ENCODE measurements around the gene PDE8B. TPM values are rescaled to one million over a fixed set of nuclear protein-coding genes. Genes with fewer than 3 reads are reported as not detected.

PDE8B gene
- total RNA-seq, 1 donor from 2014 or later = 7.3 TPM

- FAIRE-seq (no peak), DNase-seq (ENCODE audit: low spot score in 2 of 2) (no peak)
Measured at GRCh38 chr5:77312413-77312812, 101.9 kb downstream of the PDE8B start.

- no peak for DNase-seq (ENCODE audit: low spot score in 2 of 2)
- FAIRE-seq = no peak
Measured at GRCh38 chr5:77316871-77317661, 106.6 kb downstream of the PDE8B start.

DNA sequence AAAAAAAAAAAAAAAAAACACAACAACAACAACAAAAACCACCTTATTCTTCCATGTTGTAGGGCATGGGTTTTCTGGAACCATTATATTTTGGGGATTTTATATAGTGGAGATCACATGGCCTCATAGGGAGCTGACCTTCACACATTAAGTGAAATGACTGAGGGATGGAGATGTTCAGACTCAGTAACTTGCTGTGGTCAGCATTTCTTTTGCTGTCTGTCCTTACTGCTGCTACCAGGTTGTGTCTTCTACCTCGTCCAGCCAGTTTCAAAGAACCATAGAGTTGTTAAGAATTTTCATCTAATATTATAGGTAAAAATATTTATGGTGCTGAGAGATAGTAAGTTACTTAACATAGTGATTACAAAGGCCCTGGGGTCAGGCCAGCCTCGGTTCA lies 107.6 kb downstream of the PDE8B start:
- DNase-seq (ENCODE audit: low spot score in 2 of 2) = no peak
- FAIRE-seq = no peak

- DNase-seq (ENCODE audit: low spot score in 2 of 2) (no peak), FAIRE-seq (no peak)
Measured at GRCh38 chr5:77319117-77319804, 108.8 kb downstream of the PDE8B start.

DNA sequence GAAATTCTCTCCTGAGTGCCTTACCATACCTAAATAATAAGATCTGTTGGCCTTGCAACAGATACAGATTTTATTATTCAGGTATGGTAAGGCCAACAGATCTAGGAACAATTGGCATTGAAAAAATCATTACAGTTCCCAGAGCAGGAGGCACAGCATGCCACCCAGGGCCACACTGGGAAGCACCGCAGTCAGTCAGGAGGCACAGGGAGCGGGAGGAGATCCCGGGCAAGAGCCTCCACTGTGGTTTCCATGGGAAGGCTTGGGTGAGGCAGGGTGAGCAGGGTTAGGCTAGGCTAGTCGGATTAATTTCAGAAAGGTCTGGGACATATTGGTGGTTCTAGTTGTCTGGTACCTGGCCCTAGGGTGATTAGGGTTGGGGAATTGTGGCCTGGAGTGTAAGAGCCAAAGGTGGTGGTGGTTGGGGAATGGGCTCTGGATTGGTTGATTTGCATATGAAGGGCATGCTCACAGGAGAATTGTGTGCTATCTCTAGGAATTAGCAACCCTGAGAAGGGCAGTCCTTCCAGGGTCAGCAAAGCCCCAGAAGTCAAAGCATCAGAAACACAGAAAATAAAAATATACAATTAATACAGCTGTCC lies 111.4 kb downstream of the PDE8B start:
- DNase-seq (ENCODE audit: low spot score in 2 of 2) (no peak), FAIRE-seq (no peak)

- DNase-seq (ENCODE audit: low spot score in 2 of 2) = no peak
- FAIRE-seq = no peak
Measured at GRCh38 chr5:77322406-77322805, 111.9 kb downstream of the PDE8B start.

GRCh38 chr5:77325921-77326541 lies 115.6 kb downstream of the PDE8B start:
- DNase-seq (ENCODE audit: low spot score in 2 of 2) (no peak), FAIRE-seq (no peak)

DNA sequence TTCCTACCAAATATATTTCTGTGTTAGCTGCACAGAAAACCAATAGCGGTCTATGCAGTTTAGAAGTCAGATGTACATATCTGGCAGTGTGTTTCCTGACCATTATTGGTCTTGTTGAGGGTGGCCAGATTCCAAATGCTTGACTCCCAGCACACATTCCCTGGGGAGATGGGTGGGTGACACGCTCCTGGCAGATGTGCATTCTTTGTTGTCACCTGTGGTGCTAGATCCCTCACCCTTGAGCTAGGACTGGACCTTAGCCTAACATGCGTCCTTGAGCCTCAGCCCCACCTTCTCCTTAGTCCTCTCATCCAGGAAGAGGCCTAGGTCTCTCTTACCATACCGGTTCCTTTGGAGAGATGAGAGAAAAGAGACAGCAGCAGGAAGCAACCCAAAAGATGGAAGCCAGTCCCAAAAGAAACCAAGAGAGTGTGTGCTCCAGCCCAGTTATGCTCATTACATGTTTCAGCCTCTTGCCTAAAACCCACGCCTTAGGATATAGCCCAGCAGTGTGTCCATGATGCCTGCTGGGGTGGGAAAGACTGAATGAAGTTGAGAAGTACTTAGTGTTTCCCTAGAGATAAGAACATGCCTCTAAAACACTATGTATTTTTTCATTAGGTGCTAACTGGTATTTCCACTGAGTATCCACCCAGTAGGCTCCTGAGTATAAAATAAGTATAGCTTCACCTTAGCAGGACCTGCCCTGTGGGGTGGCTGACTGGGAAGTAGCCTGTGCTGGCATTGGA lies 116.7 kb downstream of the PDE8B start:
- no peak for FAIRE-seq
- no peak for DNase-seq (ENCODE audit: low spot score in 2 of 2)

DNA sequence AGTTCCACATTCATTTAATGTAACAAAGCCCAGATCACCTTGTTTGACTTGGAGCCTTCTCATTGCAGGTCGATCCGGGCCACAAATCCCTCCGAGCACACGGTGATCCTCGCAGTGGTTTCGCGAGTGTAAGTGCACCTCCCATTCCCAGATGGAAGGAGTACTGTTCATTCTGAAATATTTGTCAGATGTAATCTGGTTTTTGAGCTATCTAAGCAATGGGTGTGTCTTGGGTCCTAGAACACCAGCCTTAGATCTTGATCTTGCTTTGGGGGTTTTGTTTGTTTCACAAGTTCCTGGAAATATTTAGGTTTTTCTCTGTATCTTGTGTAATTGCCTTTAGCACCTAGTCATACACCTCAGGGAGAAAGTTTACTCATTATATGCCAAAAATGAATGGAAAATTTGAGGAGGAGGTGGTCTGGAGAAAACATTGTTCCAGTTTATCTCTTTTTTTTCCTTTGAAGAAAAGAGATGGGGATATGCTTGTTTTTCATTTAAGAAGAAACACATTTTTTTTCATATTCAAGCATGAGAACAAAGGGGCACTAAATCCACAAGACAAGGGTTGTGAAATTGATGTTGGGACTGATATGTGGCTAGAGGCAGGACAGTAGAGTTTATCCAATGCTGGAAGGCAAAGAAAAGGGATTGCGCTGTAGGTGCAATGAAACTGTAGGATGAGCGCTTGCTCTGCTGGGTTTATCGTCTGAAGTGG lies 118.6 kb downstream of the PDE8B start:
- FAIRE-seq (no peak), DNase-seq (ENCODE audit: low spot score in 2 of 2) (no peak)

- no peak for FAIRE-seq
Measured at GRCh38 chr5:77329664-77330430, 119.4 kb downstream of the PDE8B start.

DNA sequence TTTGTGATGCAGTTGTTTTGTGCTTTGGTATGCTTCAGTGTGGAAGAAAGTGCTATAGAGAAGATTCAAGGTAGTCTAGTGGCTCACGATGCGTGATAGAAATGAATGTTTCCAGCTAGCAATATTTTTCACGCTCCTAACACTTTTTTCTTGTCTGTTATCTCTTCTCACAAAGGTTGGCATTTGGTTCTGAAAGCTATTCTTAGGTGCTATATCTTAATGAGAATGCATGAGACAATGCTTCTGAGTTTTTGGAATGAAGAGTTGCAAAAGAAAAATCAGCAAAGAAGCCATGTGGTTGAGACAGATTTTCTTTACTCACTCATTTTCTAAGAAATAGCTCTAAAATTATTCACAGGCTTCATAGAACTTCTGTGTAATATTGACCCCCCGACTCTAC lies 122.6 kb downstream of the PDE8B start:
- DNase-seq (ENCODE audit: low spot score in 2 of 2) = no peak

More at GRCh38 chr5:77329664-77330430, 119.4 kb downstream of the PDE8B start:
- DNase-seq (ENCODE audit: low spot score in 2 of 2) = no peak

GRCh38 chr5:77333451-77334123 lies 123.1 kb downstream of the PDE8B start:
- FAIRE-seq (no peak), DNase-seq (ENCODE audit: low spot score in 2 of 2) (no peak)

More for the DNA sequence above, 122.6 kb downstream of the PDE8B start:
- FAIRE-seq = no peak

DNA sequence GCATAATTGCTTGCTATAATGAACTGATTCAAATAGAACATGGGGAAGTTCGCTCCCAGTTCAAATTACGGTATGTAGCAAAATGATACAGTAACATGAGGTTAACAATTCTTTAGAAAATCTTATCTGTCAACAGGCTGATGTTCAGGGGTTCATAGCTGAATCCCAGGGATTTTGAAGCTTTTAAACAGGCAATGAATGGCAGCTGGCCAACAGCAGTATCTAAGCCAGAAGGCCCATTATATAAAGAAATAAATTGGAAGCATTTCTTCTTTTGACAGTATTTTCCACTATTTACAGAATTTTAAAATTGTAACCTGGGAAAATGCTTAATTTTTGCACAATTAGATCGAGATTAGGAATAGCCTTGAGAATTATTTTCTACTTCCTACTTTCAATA lies 126.8 kb downstream of the PDE8B start:
- FAIRE-seq (no peak), DNase-seq (ENCODE audit: low spot score in 2 of 2) (no peak)

- FAIRE-seq (no peak), DNase-seq (ENCODE audit: low spot score in 2 of 2) (no peak)
Measured at GRCh38 chr5:77337686-77338085, 127.2 kb downstream of the PDE8B start.

- FAIRE-seq (no peak), DNase-seq (ENCODE audit: low spot score in 2 of 2) (no peak)
Measured at GRCh38 chr5:77339337-77339890, 128.9 kb downstream of the PDE8B start.

GRCh38 chr5:77343165-77343564 lies 132.7 kb downstream of the PDE8B start:
- DNase-seq (ENCODE audit: low spot score in 2 of 2) = no peak
- no peak for FAIRE-seq

DNA sequence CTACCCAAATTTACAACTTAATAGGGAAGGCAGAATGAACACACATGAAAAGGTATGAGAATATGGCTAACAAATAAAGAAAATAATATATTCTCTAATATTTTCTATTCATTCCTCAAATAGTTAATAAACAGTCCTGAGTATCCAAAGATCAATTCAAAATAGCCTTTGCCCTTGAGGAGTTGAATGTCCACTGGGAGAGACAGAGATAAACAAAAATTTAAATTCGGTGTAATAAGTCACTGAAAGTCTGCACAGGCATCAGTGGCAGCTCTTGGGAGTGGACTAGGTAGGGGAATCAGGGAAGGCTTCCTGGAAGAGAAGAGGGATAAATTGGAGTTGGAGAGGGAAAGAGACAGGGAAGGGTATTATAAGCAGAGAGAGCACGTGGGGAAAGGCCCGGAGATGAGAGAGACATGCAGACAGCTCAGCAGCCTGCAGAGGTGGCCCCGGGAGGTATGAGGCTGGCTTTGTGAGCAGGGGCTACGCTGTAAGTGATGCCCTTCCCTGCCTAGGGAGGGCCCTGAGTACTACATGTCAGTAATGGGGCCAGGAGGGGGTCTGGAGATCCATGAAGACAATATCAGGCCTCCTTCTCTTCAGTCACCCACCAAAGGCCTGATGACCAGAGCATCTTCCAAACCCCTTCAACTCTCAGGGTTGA lies 137.1 kb downstream of the PDE8B start:
- DNase-seq (ENCODE audit: low spot score in 2 of 2) (no peak), FAIRE-seq (no peak)

- FAIRE-seq (no peak), DNase-seq (ENCODE audit: low spot score in 2 of 2) (no peak)
Measured at GRCh38 chr5:77353251-77353650, 142.8 kb downstream of the PDE8B start.
